ENCODE results near the gene SLC8A1. TPM values are rescaled to one million over a fixed set of nuclear protein-coding genes. Genes with fewer than 3 reads are reported as not detected.

SLC8A1 gene
- total RNA-seq, 2 experiments from 2014 or later, result 1.9 to 2.3 TPM

GRCh38 chr2:40210968-40211353, 240.9 kb downstream of the SLC8A1 start:
- CTCF ChIA-PET, result interaction anchor here (0.6 to 1.8 kb wide), 2 partner anchors 76 to 297 kb away, joined by 3 to 8 read pairs; no protein-coding TSS in a partner anchor
- Mint-ChIP-seq H3K4me1 (peaks cover 26% of the 10 kb centered on the region), H3K36me3 (ENCODE audit: low read depth) (no peaks in the 10 kb centered on the region), H3K27me3 (no peaks in the 10 kb centered on the region), H3K9me3 (ENCODE audit: low read depth) (no peaks in the 10 kb centered on the region), H3K27ac (peak overlapping the region; percentile 81), H3K4me3 (no peak overlapping the region)
- peak; percentile 14 for DNase-seq
- peak; percentile 58 for ATAC-seq
- intact Hi-C loops (cut with DNase I, micrococcal nuclease), result loop anchor here (2.0 to 10.0 kb wide), 4 partner anchors 214 to 296 kb away; no protein-coding TSS in a partner anchor
- POLR2A ChIA-PET, result no interaction called here

DNA sequence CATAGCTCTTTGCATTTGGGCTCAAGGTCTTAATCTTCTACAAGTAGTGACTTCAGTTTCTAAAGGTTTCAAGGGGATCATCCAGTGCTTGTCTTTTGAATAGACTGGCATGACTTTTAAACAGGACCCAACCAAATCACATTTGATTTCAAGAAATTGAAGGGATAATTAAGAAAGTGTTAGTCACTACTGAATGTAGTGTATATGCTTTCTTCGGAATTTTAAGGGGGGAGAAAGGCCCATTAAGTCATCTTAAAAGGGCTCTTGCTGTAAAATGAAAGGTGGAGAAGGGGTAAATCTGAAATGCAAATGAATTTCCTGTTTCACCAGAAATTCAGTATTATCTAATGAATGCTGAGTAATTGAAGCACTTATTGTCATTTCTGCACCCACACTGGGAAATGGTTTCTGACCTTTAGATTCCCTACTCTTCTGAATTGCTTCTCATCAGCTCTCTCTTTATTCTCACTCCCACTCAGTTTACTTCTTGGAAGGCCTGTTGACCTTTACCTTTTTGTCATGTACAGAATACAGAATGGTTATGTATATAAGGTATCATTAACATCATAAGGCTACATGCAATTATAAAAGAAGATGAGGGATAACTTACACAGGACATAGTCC, 241.4 kb downstream of the SLC8A1 start:
- Mint-ChIP-seq H3K36me3 (ENCODE audit: low read depth) (no peaks in the 10 kb centered on the region), H3K27ac (peak overlapping the region; percentile 20), H3K4me1 (peaks cover 26% of the 10 kb centered on the region), H3K27me3 (no peaks in the 10 kb centered on the region), H3K9me3 (ENCODE audit: low read depth) (peaks cover under 1% of the 10 kb centered on the region), H3K4me3 (no peak overlapping the region)
- DNase-seq (no peak), ATAC-seq (peak; percentile 66)
- ChIA-PET CTCF (interaction anchor here (0.6 to 1.8 kb wide), 3 partner anchors 76 to 346 kb away, joined by 3 to 8 read pairs (median 3); no protein-coding TSS in a partner anchor), POLR2A (no interaction called here)
- intact Hi-C loops (cut with DNase I, micrococcal nuclease), result loop anchor here (2.0 to 10.0 kb wide), 4 partner anchors 213 to 296 kb away; no protein-coding TSS in a partner anchor

- peak overlapping the region; percentile 20 for H3K27ac Mint-ChIP-seq
- no peak overlapping the region for H3K4me3 Mint-ChIP-seq
- ChIA-PET CTCF (interaction anchor here (0.6 to 1.8 kb wide), 2 partner anchors 296 to 346 kb away, joined by 3 to 8 read pairs; no protein-coding TSS in a partner anchor), POLR2A (no interaction called here)
- H3K27me3 Mint-ChIP-seq, result no peaks in the 10 kb centered on the region
- H3K4me1 Mint-ChIP-seq, result peaks cover 26% of the 10 kb centered on the region
- H3K36me3 Mint-ChIP-seq (ENCODE audit: low read depth), result no peaks in the 10 kb centered on the region
- ATAC-seq (no peak), DNase-seq (no peak)
- intact Hi-C loops (cut with DNase I, micrococcal nuclease), result loop anchor here (2.0 to 10.0 kb wide), 4 partner anchors 212 to 295 kb away; no protein-coding TSS in a partner anchor
- peaks cover 2% of the 10 kb centered on the region for H3K9me3 Mint-ChIP-seq (ENCODE audit: low read depth)
Observed at GRCh38 chr2:40209761-40210160, 242.1 kb downstream of the SLC8A1 start.

DNA sequence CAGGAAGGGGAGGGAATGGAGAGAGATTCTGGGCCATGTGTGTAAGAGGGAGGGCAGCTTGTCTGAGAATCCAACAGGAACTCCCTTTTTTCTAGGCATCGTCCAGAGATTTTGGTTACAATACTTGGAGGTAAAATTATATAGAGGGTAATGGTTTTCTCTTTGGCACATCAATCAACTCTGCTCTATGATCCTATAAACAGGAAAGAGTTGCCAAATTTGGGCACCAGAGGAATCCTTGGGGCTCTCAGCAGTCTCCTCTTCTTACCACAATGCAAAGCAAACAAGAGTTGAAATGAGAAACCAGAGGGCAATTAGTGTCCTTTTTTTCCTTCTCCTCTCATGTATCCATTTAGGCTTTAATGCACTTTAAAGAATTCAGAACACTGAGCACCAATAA, 243.4 kb downstream of the SLC8A1 start:
- intact Hi-C loops (cut with DNase I, micrococcal nuclease), result no loop called here
- POLR2A ChIA-PET, result no interaction called here
- H3K27me3 Mint-ChIP-seq, result no peaks in the 10 kb centered on the region
- H3K9me3 Mint-ChIP-seq (ENCODE audit: low read depth), result peaks cover 2% of the 10 kb centered on the region
- H3K4me1 Mint-ChIP-seq, result peaks cover 26% of the 10 kb centered on the region
- DNase-seq (no peak), ATAC-seq (no peak)
- H3K27ac Mint-ChIP-seq, result peak overlapping the region; percentile 7
- no peaks in the 10 kb centered on the region for H3K36me3 Mint-ChIP-seq (ENCODE audit: low read depth)
- no peak overlapping the region for H3K4me3 Mint-ChIP-seq
- CTCF ChIA-PET, result no interaction called here

DNA sequence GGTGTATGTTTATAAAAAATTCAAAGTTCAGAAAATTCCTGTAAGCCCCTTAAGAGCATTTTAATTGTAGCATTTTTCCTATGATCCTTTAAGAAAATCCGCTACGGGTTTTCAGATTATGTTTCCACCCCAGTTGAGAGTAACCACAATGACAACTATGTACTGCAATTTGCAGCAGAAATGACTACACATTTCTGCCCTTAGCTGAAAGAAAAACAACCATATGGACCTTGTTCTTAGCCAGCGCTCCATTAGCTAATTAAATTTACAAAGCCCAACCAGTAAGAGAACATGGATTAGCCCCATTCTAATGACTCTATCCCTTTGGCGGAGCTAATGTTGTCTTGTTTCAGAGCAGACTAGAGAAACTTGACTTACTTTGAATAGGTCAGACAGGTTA, 247.6 kb downstream of the SLC8A1 start:
- no peak overlapping the region for H3K4me3 Mint-ChIP-seq
- ChIA-PET CTCF (interaction anchor here (1.1 kb wide), 1 partner anchor 13 kb away, joined by 3 read pairs; no protein-coding TSS in a partner anchor), POLR2A (no interaction called here)
- H3K27me3 Mint-ChIP-seq, result no peaks in the 10 kb centered on the region
- ATAC-seq (no peak), DNase-seq (no peak)
- H3K36me3 Mint-ChIP-seq (ENCODE audit: low read depth), result no peaks in the 10 kb centered on the region
- H3K4me1 Mint-ChIP-seq, result peaks cover 3% of the 10 kb centered on the region
- H3K27ac Mint-ChIP-seq, result no peak overlapping the region
- intact Hi-C loops (cut with DNase I, micrococcal nuclease), result no loop called here
- peaks cover 2% of the 10 kb centered on the region for H3K9me3 Mint-ChIP-seq (ENCODE audit: low read depth)

- no peak for DNase-seq
- POLR2A ChIA-PET, result no interaction called here
- Mint-ChIP-seq H3K27me3 (no peaks in the 10 kb centered on the region), H3K4me1 (no peaks in the 10 kb centered on the region), H3K9me3 (ENCODE audit: low read depth) (peaks cover 2% of the 10 kb centered on the region), H3K4me3 (no peak overlapping the region), H3K27ac (no peak overlapping the region), H3K36me3 (ENCODE audit: low read depth) (no peaks in the 10 kb centered on the region)
- CTCF ChIA-PET, result no interaction called here
- intact Hi-C loops (cut with DNase I, micrococcal nuclease), result no loop called here
- ATAC-seq, result no peak
Observed at GRCh38 chr2:40202798-40203400, 249.0 kb downstream of the SLC8A1 start.

DNA sequence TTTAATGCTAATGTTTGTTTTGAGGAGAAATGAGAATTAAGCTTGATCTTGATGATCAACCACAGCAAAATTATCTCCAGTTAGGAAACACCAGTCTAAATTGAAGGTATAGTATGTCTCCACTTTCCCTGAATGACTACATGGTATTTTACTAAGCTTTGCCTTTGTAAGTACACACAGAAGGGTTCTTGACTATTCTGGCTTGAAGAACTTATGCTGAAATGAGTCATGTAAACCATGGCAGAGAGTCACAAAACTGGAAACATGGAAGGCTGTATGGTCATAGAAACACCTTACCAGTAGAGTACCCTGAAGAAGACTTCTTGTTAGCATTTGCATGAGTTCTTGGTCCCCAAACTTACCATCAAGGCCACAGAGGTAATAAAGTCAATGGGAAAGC, 250.5 kb downstream of the SLC8A1 start:
- ChIA-PET CTCF (interaction anchor here (0.6 kb wide), 1 partner anchor 17 kb away, joined by 3 read pairs; no protein-coding TSS in a partner anchor), POLR2A (no interaction called here)
- H3K36me3 Mint-ChIP-seq (ENCODE audit: low read depth), result no peaks in the 10 kb centered on the region
- H3K4me3 Mint-ChIP-seq, result no peak overlapping the region
- peaks cover 2% of the 10 kb centered on the region for H3K9me3 Mint-ChIP-seq (ENCODE audit: low read depth)
- peak; percentile 49 for ATAC-seq
- no peaks in the 10 kb centered on the region for H3K27me3 Mint-ChIP-seq
- DNase-seq, result no peak
- no peak overlapping the region for H3K27ac Mint-ChIP-seq
- H3K4me1 Mint-ChIP-seq, result no peaks in the 10 kb centered on the region
- intact Hi-C loops (cut with DNase I, micrococcal nuclease), result no loop called here

DNA sequence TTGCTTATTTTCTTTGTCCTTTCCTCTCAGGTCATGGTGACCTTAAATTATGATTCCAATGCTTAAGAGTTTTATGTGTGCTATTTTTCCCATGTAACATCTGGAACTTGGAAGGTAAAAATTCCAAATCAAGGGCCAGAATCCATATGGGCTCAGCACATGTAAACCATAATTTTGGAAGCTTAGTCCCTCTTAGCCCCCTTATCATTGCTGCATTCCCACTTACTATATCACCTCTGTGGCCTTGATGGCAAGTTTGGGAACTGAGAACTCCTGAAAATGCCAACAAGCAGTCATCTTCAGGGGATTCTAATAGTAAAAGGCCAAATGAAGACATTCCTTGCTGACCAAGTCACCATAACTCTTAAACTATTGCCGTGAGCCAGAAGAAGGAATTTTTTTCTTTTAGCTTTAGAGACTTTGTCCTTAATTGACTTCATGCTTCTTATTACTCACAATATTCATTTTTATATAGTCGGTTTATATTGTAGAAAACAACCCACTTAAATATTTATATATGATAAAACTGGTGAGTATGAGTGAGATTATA, 251.4 kb downstream of the SLC8A1 start:
- intact Hi-C loops (cut with DNase I, micrococcal nuclease), result no loop called here
- DNase-seq, result no peak
- ChIA-PET POLR2A (no interaction called here), CTCF (no interaction called here)
- no peaks in the 10 kb centered on the region for H3K36me3 Mint-ChIP-seq (ENCODE audit: low read depth)
- H3K9me3 Mint-ChIP-seq (ENCODE audit: low read depth), result peaks cover 2% of the 10 kb centered on the region
- no peak for ATAC-seq
- H3K4me3 Mint-ChIP-seq, result no peak overlapping the region
- no peaks in the 10 kb centered on the region for H3K4me1 Mint-ChIP-seq
- no peaks in the 10 kb centered on the region for H3K27me3 Mint-ChIP-seq
- H3K27ac Mint-ChIP-seq, result no peak overlapping the region

DNA sequence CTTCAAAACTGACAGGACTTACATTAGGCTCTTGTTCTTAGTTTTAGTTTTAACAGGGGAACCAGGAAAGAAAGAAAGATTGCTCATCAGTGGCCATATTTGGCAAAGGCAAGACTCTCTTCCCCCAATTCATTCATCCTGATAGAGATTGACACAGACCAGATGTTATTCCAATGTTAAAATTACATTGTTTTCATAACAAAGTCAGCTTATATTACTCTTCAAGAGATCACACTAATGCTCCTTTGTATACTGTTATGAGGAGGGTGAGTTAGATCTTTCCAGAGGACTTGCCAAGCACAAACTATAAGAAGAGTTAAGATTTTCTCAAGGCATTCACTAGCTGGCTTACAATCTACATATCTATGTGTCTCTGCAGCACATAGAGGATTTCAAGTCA, 252.1 kb downstream of the SLC8A1 start:
- POLR2A ChIA-PET, result no interaction called here
- Mint-ChIP-seq H3K4me3 (no peak overlapping the region), H3K4me1 (no peaks in the 10 kb centered on the region), H3K9me3 (ENCODE audit: low read depth) (no peaks in the 10 kb centered on the region), H3K27ac (no peak overlapping the region), H3K27me3 (no peaks in the 10 kb centered on the region), H3K36me3 (ENCODE audit: low read depth) (no peaks in the 10 kb centered on the region)
- DNase-seq (no peak), ATAC-seq (no peak)
- intact Hi-C loops (cut with DNase I, micrococcal nuclease), result no loop called here
- CTCF ChIA-PET, result no interaction called here

- H3K27ac Mint-ChIP-seq, result no peak overlapping the region
- intact Hi-C loops (cut with DNase I, micrococcal nuclease), result no loop called here
- H3K4me3 Mint-ChIP-seq, result no peak overlapping the region
- H3K36me3 Mint-ChIP-seq (ENCODE audit: low read depth), result no peaks in the 10 kb centered on the region
- no peak for DNase-seq
- H3K9me3 Mint-ChIP-seq (ENCODE audit: low read depth), result no peaks in the 10 kb centered on the region
- ChIA-PET CTCF (interaction anchor here (0.5 kb wide), 1 partner anchor 13 kb away, joined by 3 read pairs; no protein-coding TSS in a partner anchor), POLR2A (no interaction called here)
- H3K4me1 Mint-ChIP-seq, result no peaks in the 10 kb centered on the region
- ATAC-seq, result no peak
- no peaks in the 10 kb centered on the region for H3K27me3 Mint-ChIP-seq
Observed at GRCh38 chr2:40197121-40197520, 254.8 kb downstream of the SLC8A1 start.

DNA sequence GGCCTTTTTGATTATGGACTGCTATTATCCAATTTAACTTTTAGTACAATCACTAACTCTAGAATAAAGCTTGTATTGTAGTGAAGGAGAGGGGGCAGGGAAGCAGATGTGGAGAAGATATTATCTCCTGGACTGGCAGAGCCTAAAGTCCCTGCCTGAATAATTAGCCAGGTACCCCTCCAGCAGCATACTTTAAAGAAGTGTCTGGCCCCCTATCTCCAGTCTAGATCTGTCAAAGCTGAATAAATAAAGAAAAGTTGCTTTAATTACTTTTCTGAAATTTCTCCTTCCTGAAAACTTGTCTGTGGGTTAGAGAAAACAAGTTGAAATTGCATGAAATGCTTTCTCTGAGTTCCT, 258.2 kb downstream of the SLC8A1 start:
- no peaks in the 10 kb centered on the region for H3K4me1 Mint-ChIP-seq
- H3K36me3 Mint-ChIP-seq (ENCODE audit: low read depth), result no peaks in the 10 kb centered on the region
- H3K27ac Mint-ChIP-seq, result no peak overlapping the region
- intact Hi-C loops (cut with DNase I, micrococcal nuclease), result no loop called here
- ATAC-seq (no peak), DNase-seq (no peak)
- H3K27me3 Mint-ChIP-seq, result peaks cover 2% of the 10 kb centered on the region
- H3K9me3 Mint-ChIP-seq (ENCODE audit: low read depth), result no peaks in the 10 kb centered on the region
- no peak overlapping the region for H3K4me3 Mint-ChIP-seq
- ChIA-PET POLR2A (no interaction called here), CTCF (no interaction called here)

Measured in activated CD4-positive, alpha-beta T cell treated with anti-CD3 and anti-CD28 coated beads for 36 hours (primary cell).